Prostate gland (tissue), 2 donors: ENCODE measurements around the gene ANKLE1. TPM values are rescaled to one million over a fixed set of nuclear protein-coding genes. Genes with fewer than 3 reads are reported as not detected.

ENCODE experiments used
- DNase-seq: peaks from one replicate; pipeline ENCODE4 v3.0.0-alpha.2; 2019; ENCODE audit warnings: low spot score
- H3K27ac ChIP-seq, 2 donors: fragments of 200-600 bp; sonication (generic); 2 replicates each; pipeline ENCODE4 v1.5.1; 2017 to 2019
- H3K27me3 ChIP-seq: fragments of 200-600 bp; sonication (generic); replicated peaks from 2 replicates; pipeline ENCODE4 v1.5.1; 2019; ENCODE audit not compliant: insufficient read depth
- H3K36me3 ChIP-seq, 2 donors: fragments of 200-600 bp; sonication (generic); 1 replicate in 1 of 2; 2 replicates in 1 of 2; pipeline versions ENCODE4 v1.5.1 to v1.8.1; 2017 to 2019
- H3K4me1 ChIP-seq: fragments of 200-600 bp; sonication (generic); replicated peaks from 2 replicates; pipeline ENCODE4 v1.5.1; 2019
- H3K4me3 ChIP-seq, 2 donors: fragments of 200-600 bp; sonication (generic); 2 replicates each; pipeline ENCODE4 v1.5.1; 2017 to 2019
- H3K9me3 ChIP-seq: fragments of 200-600 bp; sonication (generic); 2 replicates; pipeline ENCODE4 v1.5.1; 2017
- CTCF ChIP-seq, 4 experiments: fragments of 200-600 bp in 2 of 4; fragments of 450-650 bp in 2 of 4; sonication (generic) in 2 of 4; IDR thresholded peaks; 1 replicate in 3 of 4; 2 replicates in 1 of 4; pipeline ENCODE4 v1.5.1; 2016 to 2019; ENCODE audit warnings: antibody characterized with exemption in 4 of 4, mild to moderate bottlenecking in 2 of 4, moderate library complexity in 2 of 4
- POLR2A ChIP-seq: fragments of 450-650 bp; IDR thresholded peaks from one replicate; pipeline ENCODE4 v1.6.1; 2016; ENCODE audit warnings: antibody characterized with exemption, mild to moderate bottlenecking
- POLR2AphosphoS5 ChIP-seq: sonication (generic); formaldehyde crosslinking; IDR thresholded peaks from one replicate; pipeline ENCODE4 v1.6.1; 2017; ENCODE audit warnings: antibody characterized with exemption
- WGBS: methylation state at CpG from one replicate; pipeline ENCODE4 v1.1.5; 2018; 5-methylcytosine and 5-hydroxymethylcytosine counted together
- intact Hi-C: fragments of 100-400 bp; cut with DNase I; formaldehyde crosslinking; loops from one replicate; pipeline ENCODE4 v1.14.2; 2022
- total RNA-seq, 2 donors: library from RNA; depleted of rRNA; stranded (reverse); fragments of >200 nt; gene quantifications; one replicate each; pipeline ENCODE4 v1.1.0, GENCODE V29; 2016

Gene ANKLE1
- total RNA-seq, 2 donors from 2014 or later = 0.64 to 1.2 TPM

GRCh38 chr19:17275441-17276175 is 6.1 kb upstream of the ANKLE1 start:
- H3K9me3 ChIP-seq = no peaks in the 10 kb centered on the region
- H3K36me3 ChIP-seq = peaks cover 0 to 10% of the 10 kb centered on the region in 2 donors
- WGBS = 94% methylated on average over 19 of the region's 19 CpGs
- no peak overlapping the region for H3K27ac ChIP-seq
- TF ChIP-seq POLR2A (no peak), POLR2AphosphoS5 (no peak), CTCF (IDR thresholded peaks at IDR 0.05) (no peak)
- no peak for DNase-seq
- no peaks in the 10 kb centered on the region for H3K27me3 ChIP-seq
- H3K4me1 ChIP-seq = no peaks in the 10 kb centered on the region
- intact Hi-C loops = no loop called here
- no peak overlapping the region for H3K4me3 ChIP-seq

DNA sequence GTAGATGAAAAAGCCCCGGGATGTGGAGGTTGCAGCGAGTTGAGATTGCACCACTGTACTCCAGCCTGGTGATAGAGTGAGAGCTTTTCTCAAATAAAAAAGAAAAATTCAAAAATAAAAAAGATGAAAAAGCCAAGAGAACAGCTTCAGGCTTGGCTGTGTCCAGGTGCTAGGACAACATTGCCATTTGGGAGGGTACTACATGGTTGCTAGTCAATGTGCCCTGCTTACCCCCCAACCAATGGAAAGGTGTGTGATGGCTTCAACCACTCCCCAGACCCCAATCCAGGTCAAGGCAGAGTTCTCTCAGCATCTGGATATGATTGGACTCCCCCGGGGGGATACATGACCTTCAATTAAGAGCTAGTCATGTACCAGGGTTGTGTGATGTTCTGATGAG is 2.3 kb upstream of the ANKLE1 start:
- peaks cover 6% of the 10 kb centered on the region for H3K4me1 ChIP-seq
- H3K36me3 ChIP-seq = peaks cover 0 to 4% of the 10 kb centered on the region in 2 donors
- no peak overlapping the region for H3K27ac ChIP-seq
- DNase-seq = no peak
- no peak for TF ChIP-seq POLR2AphosphoS5
- no peaks in the 10 kb centered on the region for H3K9me3 ChIP-seq
- intact Hi-C loops = no loop called here
- 80% methylated on average over 3 of the region's 3 CpGs for WGBS
- no peaks in the 10 kb centered on the region for H3K27me3 ChIP-seq
- H3K4me3 ChIP-seq = no peak overlapping the region

GRCh38 chr19:17282488-17283125 is 906 bp downstream of the ANKLE1 start:
- TF ChIP-seq CTCF (IDR thresholded peaks at IDR 0.05) (peak; percentile 91 to 95 (median 92)), POLR2AphosphoS5 (peak; percentile 67), POLR2A (no peak)
- Histone ChIP-seq H3K4me3 (peak overlapping the region in 1 of 2 donors; percentile 12), H3K27me3 (no peaks in the 10 kb centered on the region), H3K9me3 (no peaks in the 10 kb centered on the region), H3K4me1 (peaks cover 6% of the 10 kb centered on the region), H3K36me3 (no peaks in the 10 kb centered on the region), H3K27ac (no peak overlapping the region)
- WGBS = 4% methylated on average over 36 of the region's 45 CpGs
- intact Hi-C loops = loop anchor here (5.0 kb wide), 2 partner anchors 75 to 215 kb away; no protein-coding TSS in a partner anchor
- DNase-seq = peak; percentile 79

DNA sequence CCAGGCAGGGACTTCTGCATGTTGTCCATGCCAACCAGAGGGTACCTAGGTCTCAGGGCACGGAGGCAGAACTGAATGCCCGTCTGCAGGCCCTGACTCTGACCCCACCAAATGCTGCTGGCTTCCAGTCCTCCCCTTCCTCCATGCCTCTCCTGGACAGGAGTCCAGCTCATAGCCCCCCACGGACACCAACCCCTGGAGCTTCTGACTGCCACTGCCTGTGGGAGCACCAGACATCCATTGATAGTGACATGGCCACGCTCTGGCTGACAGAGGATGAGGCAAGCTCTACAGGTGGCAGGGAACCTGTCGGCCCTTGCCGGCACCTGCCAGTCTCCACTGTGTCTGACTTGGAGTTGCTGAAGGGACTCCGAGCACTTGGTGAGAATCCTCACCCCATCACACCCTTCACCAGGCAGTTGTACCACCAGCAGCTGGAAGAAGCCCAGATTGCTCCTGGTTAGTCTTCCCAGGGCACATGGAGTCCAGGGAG is 1.8 kb downstream of the ANKLE1 start:
- intact Hi-C loops = loop anchor here (5.0 kb wide), 2 partner anchors 76 to 216 kb away; no protein-coding TSS in a partner anchor
- Histone ChIP-seq H3K27ac (no peak overlapping the region), H3K9me3 (no peaks in the 10 kb centered on the region), H3K4me1 (peaks cover 6% of the 10 kb centered on the region), H3K36me3 (no peaks in the 10 kb centered on the region), H3K4me3 (no peak overlapping the region), H3K27me3 (no peaks in the 10 kb centered on the region)
- no peak for DNase-seq
- TF ChIP-seq POLR2AphosphoS5 = no peak
- no peak for TF ChIP-seq CTCF (IDR thresholded peaks at IDR 0.05)
- TF ChIP-seq POLR2A = no peak
- 92% methylated on average over 7 of the region's 7 CpGs for WGBS

DNA sequence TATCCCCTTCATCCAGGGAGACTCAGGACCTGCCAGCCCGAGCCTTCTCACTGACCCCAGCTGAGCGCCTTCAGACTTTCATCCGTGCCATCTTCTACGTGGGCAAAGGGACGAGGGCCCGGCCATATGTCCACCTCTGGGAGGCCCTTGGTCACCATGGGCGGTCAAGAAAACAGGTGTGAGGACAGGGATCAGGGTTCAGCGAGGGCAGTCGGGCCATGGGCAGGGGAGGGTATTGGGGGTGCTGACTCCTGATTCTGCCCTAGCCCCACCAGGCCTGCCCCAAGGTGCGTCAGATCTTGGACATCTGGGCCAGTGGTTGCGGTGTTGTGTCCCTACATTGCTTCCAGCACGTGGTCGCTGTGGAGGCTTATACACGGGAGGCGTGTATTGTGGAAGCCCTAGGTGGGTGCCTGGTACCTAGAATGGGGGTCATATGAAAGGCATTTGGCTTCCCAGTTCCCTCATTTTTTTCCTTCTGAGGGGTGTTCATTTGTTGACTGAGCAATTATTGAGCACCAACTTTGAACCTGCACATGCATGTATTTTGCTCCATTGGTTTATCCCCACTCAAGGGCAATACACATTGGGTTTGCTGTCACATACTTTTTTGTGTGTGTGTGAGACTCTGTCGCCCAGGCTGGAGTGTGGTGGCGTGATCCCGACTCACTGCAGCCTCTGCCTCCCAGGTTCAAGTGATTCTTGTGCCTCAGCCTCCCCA is 3.9 kb downstream of the ANKLE1 start:
- TF ChIP-seq POLR2A (no peak), POLR2AphosphoS5 (no peak), CTCF (IDR thresholded peaks at IDR 0.05) (no peak)
- no peaks in the 10 kb centered on the region for H3K36me3 ChIP-seq
- no peak overlapping the region for H3K27ac ChIP-seq
- no peak overlapping the region for H3K4me3 ChIP-seq
- intact Hi-C loops = no loop called here
- peaks cover 6% of the 10 kb centered on the region for H3K4me1 ChIP-seq
- H3K27me3 ChIP-seq = no peaks in the 10 kb centered on the region
- no peak for DNase-seq
- no peaks in the 10 kb centered on the region for H3K9me3 ChIP-seq
- WGBS = 89% methylated on average over 18 of the region's 18 CpGs
